ENCODE data around the gene DENND2A.

DNA sequence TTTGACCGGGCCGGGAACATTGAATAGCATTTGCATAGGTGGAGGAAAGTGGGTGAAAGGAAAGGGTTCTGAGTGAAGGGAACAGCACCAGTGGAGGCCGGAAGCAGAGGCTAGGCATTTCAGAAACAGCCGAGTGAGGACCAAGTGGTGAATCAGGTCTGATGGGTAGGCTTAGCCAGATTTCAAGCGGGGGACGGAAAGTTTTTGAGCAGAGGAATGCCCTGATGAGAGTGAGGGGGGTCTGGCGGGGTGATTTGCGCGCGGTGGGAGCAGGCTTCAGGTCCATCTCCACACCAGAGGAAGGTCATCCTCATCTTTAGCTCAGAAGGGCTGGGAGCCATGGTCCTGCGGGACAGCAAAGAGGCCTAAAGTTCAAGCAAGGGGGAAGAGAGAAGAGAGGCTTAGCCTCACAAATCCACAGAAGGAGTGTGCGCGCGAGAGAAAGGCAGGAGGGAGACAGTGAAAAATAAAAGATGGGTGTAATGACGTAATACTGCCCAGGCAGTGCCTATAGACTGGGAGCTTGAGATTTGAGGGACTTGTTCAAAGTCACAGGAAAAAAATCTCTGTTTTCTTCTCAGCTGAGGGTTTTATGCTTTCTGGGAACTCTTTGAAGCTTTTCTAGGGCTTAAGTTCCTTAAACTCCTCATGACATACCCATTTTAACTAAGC lies 1.0 kb upstream of the DENND2A start:
- TF ChIP-seq CEBPB (IDR thresholded peaks at IDR 0.05) (no peak), TEAD4 (IDR thresholded peaks at IDR 0.05) (no peak)
- TF ChIP-seq, protein P1, sequence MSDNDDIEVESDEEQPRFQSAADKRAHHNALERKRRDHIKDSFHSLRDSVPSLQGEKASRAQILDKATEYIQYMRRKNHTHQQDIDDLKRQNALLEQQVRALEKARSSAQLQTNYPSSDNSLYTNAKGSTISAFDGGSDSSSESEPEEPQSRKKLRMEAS (IDR thresholded peaks at IDR 0.05) = no peak
- TF ChIP-seq, protein P2, sequence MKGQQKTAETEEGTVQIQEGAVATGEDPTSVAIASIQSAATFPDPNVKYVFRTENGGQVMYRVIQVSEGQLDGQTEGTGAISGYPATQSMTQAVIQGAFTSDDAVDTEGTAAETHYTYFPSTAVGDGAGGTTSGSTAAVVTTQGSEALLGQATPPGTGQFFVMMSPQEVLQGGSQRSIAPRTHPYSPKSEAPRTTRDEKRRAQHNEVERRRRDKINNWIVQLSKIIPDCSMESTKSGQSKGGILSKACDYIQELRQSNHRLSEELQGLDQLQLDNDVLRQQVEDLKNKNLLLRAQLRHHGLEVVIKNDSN (IDR thresholded peaks at IDR 0.05) = no peak
